Kidney tubule cell (primary cell): ENCODE results near the gene COL5A1.
A peak's percentile ranks its signal among the peaks of the same experiment; 100 is the strongest.

Experiments
- DNase-seq: peaks from one replicate; pipeline ENCODE4 v3.0.0-alpha.2; 2018; ENCODE audit warnings: low spot score

COL5A1 gene

GRCh38 chr9:134606951-134607731 lies 34.5 kb upstream of the COL5A1 start:
- DNase-seq, result no peak

GRCh38 chr9:134607971-134608370 lies 33.6 kb upstream of the COL5A1 start:
- no peak for DNase-seq

GRCh38 chr9:134611046-134611445 lies 30.6 kb upstream of the COL5A1 start:
- no peak for DNase-seq

GRCh38 chr9:134612309-134612708 lies 29.3 kb upstream of the COL5A1 start:
- no peak for DNase-seq

GRCh38 chr9:134612715-134613114 lies 28.9 kb upstream of the COL5A1 start:
- no peak for DNase-seq

GRCh38 chr9:134614256-134614655 lies 27.3 kb upstream of the COL5A1 start:
- DNase-seq, result no peak

- DNase-seq, result no peak
Measured at GRCh38 chr9:134616341-134616740, 25.3 kb upstream of the COL5A1 start.

- DNase-seq, result no peak
Measured at GRCh38 chr9:134617246-134617645, 24.4 kb upstream of the COL5A1 start.

GRCh38 chr9:134617836-134618162 lies 23.8 kb upstream of the COL5A1 start:
- DNase-seq, result no peak

- no peak for DNase-seq
Measured at GRCh38 chr9:134618163-134618832, 23.3 kb upstream of the COL5A1 start.

- DNase-seq, result no peak
Measured at GRCh38 chr9:134618833-134619447, 22.7 kb upstream of the COL5A1 start.

GRCh38 chr9:134619448-134619982 lies 22.1 kb upstream of the COL5A1 start:
- no peak for DNase-seq

GRCh38 chr9:134619983-134620661 lies 21.5 kb upstream of the COL5A1 start:
- no peak for DNase-seq

GRCh38 chr9:134620751-134621557 lies 20.6 kb upstream of the COL5A1 start:
- DNase-seq, result no peak

GRCh38 chr9:134621558-134622110 lies 20.0 kb upstream of the COL5A1 start:
- DNase-seq, result no peak

GRCh38 chr9:134622896-134623257 lies 18.7 kb upstream of the COL5A1 start:
- no peak for DNase-seq

- no peak for DNase-seq
Measured at GRCh38 chr9:134623258-134624066, 18.1 kb upstream of the COL5A1 start.

- no peak for DNase-seq
Measured at GRCh38 chr9:134624137-134624591, 17.4 kb upstream of the COL5A1 start.

GRCh38 chr9:134624621-134625181 lies 16.9 kb upstream of the COL5A1 start:
- peak; percentile 68 for DNase-seq
